ENCODE data around the gene FOXN4. TPM values are rescaled to one million over a fixed set of nuclear protein-coding genes. Genes with fewer than 3 reads are reported as not detected.
A peak's percentile ranks its signal among the peaks of the same experiment; 100 is the strongest.

FOXN4 gene, protein sequence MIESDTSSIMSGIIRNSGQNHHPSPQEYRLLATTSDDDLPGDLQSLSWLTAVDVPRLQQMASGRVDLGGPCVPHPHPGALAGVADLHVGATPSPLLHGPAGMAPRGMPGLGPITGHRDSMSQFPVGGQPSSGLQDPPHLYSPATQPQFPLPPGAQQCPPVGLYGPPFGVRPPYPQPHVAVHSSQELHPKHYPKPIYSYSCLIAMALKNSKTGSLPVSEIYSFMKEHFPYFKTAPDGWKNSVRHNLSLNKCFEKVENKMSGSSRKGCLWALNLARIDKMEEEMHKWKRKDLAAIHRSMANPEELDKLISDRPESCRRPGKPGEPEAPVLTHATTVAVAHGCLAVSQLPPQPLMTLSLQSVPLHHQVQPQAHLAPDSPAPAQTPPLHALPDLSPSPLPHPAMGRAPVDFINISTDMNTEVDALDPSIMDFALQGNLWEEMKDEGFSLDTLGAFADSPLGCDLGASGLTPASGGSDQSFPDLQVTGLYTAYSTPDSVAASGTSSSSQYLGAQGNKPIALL
- not detected for total RNA-seq

DNA sequence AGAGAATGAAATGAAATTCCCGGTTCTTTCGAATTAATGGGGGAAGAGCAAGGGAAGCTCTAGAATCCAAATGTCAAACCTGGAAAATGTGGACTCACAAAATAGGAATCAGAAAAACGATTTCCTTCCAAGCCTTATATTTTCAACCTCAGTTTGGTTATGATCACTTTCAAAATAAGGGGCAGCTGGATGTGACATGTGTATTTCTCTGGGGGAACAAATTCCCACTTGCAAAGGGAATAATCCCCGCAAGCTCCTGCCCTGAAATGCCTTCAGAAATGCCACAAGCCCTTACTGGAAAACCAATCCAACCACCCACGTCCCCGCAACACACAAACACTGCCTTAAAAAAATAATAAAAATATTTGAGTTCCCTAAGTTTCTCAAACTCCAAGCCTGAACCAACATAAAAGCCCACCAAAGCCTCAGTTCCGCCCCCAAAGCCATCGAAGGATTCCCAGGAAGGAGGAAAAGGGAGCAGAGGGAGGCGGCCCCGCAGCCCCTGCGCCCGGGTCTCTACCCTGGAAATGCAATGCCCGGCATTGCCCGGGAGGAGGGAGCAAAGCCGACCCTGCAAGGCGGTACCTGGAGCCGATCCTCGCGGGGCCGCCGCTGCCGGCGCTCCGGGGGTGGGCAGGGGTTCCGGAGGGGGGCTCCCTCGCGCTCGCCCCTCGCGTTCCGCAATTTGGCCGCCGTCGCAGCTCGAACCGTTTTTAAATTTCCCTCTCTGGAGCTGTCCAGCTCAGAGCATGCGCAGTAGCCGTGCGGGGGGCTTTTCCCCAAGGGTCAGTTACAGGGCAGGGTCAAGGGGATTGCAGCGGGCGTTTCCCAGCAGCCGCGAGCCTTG, at the start of gene FOXN4:
TSS of gene FOXN4 (minus strand) at position 751 of the 847 bp plus-strand sequence. CDS start 963 bp downstream, outside the sequence.
- Mint-ChIP-seq H3K27me3 (peaks cover 42% of the 10 kb centered on the region), H3K4me3 (peak within 1 kb of the TSS; percentile 79), H3K4me1 (peaks cover 6% of the 10 kb centered on the region), H3K9me3 (no peaks in the 10 kb centered on the region), H3K27ac (no peak within 1 kb of the TSS), H3K36me3 (ENCODE audit: low read depth) (peaks cover 6% of the 10 kb centered on the region)
- ATAC-seq (replicated peaks), result no peak

- peaks cover 4% of the 10 kb centered on the region for H3K4me1 Mint-ChIP-seq
- H3K36me3 Mint-ChIP-seq (ENCODE audit: low read depth), result no peaks in the 10 kb centered on the region
- no peaks in the 10 kb centered on the region for H3K27me3 Mint-ChIP-seq
- H3K4me3 Mint-ChIP-seq, result peak overlapping the region; percentile 58
- H3K9me3 Mint-ChIP-seq, result no peaks in the 10 kb centered on the region
- peak overlapping the region; percentile 57 for H3K27ac Mint-ChIP-seq
- peak; percentile 99 for ATAC-seq (replicated peaks)
Measured at GRCh38 chr12:109358154-109358869, 49.2 kb upstream of the FOXN4 start.

DNA sequence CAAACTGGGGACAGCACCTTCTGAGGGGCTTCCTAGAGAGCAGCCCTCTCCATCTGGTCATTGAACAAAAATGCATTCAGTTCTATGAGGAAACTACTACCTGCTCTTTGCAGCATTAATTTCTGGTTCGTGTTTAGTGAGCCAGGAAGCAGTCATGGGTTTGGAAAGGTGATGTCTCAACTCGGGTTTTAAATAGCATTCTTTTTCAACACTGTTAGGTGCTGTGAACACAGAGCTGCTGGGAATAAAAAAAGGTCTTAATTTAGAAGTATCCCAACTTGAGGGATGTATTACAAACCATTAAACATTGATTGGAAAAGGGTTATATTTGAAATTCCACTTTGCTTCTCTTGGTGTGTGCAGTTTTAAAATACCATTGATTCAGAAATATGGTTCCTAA, 47.9 kb upstream of the FOXN4 start:
- H3K27me3 Mint-ChIP-seq, result peaks cover 5% of the 10 kb centered on the region
- no peaks in the 10 kb centered on the region for H3K36me3 Mint-ChIP-seq (ENCODE audit: low read depth)
- H3K4me3 Mint-ChIP-seq, result no peak overlapping the region
- H3K27ac Mint-ChIP-seq, result no peak overlapping the region
- no peaks in the 10 kb centered on the region for H3K9me3 Mint-ChIP-seq
- no peak for ATAC-seq (replicated peaks)
- H3K4me1 Mint-ChIP-seq, result peaks cover 4% of the 10 kb centered on the region

DNA sequence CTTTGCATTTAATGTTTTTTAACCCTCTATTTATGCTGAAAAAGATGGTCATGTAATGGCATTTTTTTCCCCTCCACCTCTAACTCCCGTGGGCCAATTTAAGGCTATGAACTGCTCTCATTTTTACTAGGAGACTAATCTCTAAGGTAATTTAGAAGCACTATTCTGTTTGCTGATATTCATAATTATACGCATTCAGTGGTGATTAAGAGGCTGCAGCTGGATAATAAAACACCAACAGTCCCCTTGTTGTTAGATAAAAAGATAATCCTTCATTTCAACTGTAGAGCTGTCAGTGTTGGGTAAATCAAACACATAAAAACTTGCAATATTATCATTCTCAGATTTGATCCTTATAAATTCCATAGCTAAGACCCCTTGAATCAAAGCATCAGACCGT, 47.5 kb upstream of the FOXN4 start:
- H3K4me1 Mint-ChIP-seq, result peaks cover 4% of the 10 kb centered on the region
- no peak for ATAC-seq (replicated peaks)

GRCh38 chr12:109352184-109352583, 43.1 kb upstream of the FOXN4 start:
- Mint-ChIP-seq H3K4me1 (no peaks in the 10 kb centered on the region), H3K36me3 (ENCODE audit: low read depth) (no peaks in the 10 kb centered on the region), H3K27me3 (peaks cover 5% of the 10 kb centered on the region), H3K9me3 (no peaks in the 10 kb centered on the region), H3K27ac (no peak overlapping the region), H3K4me3 (no peak overlapping the region)
- no peak for ATAC-seq (replicated peaks)

More for the DNA sequence above, 47.5 kb upstream of the FOXN4 start:
- Mint-ChIP-seq H3K27ac (no peak overlapping the region), H3K9me3 (no peaks in the 10 kb centered on the region), H3K4me3 (no peak overlapping the region), H3K27me3 (peaks cover 5% of the 10 kb centered on the region), H3K36me3 (ENCODE audit: low read depth) (no peaks in the 10 kb centered on the region)

DNA sequence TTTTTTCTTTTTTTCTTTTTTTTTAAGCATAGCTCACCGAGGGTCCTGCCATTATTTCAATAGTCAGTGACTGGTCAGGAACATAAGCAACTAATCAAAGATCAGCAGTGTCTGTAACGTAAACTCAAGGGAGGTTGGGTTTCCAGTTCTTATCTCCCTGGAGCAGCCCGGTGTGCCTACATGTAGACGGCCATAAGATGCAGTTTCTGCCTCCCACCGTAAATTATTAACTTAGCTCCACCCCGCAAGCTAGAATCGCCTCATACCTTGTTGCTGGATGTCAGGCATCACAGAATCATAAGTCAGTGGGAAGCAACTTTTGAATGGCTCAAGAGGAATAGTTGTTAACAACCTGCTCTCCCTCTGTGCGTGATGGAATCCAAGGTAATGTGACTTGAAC, 38.5 kb upstream of the FOXN4 start, which contains the start of gene MYO1H:
TSS of gene MYO1H (plus strand) at position 312 of the 400 bp plus-strand sequence. CDS start at position 373, 61 bp downstream.
- Mint-ChIP-seq H3K4me3 (no peak within 1 kb of the TSS), H3K9me3 (no peaks in the 10 kb centered on the region), H3K27ac (no peak within 1 kb of the TSS), H3K4me1 (no peaks in the 10 kb centered on the region), H3K36me3 (ENCODE audit: low read depth) (no peaks in the 10 kb centered on the region), H3K27me3 (peaks cover 7% of the 10 kb centered on the region)
- no peak for ATAC-seq (replicated peaks)

- Mint-ChIP-seq H3K27ac (no peak overlapping the region), H3K36me3 (ENCODE audit: low read depth) (no peaks in the 10 kb centered on the region), H3K4me3 (no peak overlapping the region), H3K27me3 (peaks cover 3% of the 10 kb centered on the region), H3K9me3 (no peaks in the 10 kb centered on the region), H3K4me1 (no peaks in the 10 kb centered on the region)
- ATAC-seq (replicated peaks), result no peak
Measured at GRCh38 chr12:109346920-109347319, 37.8 kb upstream of the FOXN4 start.

DNA sequence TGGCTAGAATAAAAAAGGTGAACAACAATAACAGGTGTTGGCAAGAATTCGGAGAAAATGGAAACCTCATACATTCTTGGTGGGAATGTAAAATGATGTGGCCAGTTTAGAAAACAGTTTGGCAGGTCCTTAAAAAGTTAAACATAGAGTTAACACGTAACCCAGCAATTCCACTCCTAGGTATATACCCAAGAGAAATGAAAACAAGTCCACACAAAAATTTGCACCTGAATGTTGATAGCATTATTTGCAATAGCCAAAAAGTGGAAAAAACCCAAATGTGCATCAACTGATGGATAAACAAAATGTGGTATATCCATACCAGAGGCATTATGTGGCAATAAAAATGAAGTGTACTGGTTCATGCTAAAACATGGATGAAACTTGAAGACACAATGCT, 36.3 kb upstream of the FOXN4 start:
- H3K9me3 Mint-ChIP-seq, result no peaks in the 10 kb centered on the region
- H3K27ac Mint-ChIP-seq, result no peak overlapping the region
- peaks cover 3% of the 10 kb centered on the region for H3K27me3 Mint-ChIP-seq
- H3K4me3 Mint-ChIP-seq, result no peak overlapping the region
- no peak for ATAC-seq (replicated peaks)
- H3K4me1 Mint-ChIP-seq, result no peaks in the 10 kb centered on the region
- H3K36me3 Mint-ChIP-seq (ENCODE audit: low read depth), result no peaks in the 10 kb centered on the region

DNA sequence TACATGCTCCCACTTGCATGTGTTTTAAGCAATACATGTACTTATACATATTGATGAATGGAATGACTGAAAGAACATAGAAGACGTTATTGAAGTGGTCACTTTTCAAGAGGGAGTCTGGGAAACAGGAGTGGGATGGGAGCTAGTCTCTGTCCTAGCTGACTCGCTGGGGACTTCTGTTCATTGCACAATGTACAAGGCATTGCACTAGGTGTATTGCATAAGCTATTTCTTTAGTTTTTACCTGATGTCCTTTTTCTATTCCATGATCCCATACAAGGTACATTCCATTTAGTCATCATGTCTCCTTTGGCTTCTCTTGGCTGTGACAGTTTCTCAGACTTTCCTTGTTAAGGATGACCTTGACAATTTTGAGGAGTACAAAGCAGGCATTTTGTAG, 34.6 kb upstream of the FOXN4 start:
- no peak overlapping the region for H3K27ac Mint-ChIP-seq
- no peak for ATAC-seq (replicated peaks)

DNA sequence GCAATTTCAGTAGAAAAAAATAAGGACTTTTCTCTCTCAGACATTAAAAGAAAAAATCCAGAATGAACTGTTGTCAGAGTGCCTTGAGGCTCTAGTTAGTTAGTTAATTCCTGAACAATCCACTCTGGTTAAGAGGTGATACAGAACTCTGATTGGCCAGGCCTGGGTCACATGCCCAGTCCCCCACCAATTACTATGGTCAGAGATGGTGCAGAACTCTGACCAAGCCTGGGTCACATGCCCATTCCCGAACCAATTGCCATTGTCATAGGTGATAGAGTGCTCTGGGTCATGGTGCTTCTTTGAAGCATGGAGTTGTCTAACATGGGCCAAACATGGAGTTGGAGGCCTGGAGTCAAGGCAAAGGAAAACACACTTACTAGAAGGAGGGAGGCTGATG, 27.5 kb upstream of the FOXN4 start:
- Mint-ChIP-seq H3K4me1 (no peaks in the 10 kb centered on the region), H3K9me3 (no peaks in the 10 kb centered on the region), H3K36me3 (ENCODE audit: low read depth) (no peaks in the 10 kb centered on the region), H3K4me3 (no peak overlapping the region), H3K27ac (no peak overlapping the region), H3K27me3 (peaks cover 12% of the 10 kb centered on the region)
- no peak for ATAC-seq (replicated peaks)

More for the DNA sequence above, 34.6 kb upstream of the FOXN4 start:
- Mint-ChIP-seq H3K4me1 (no peaks in the 10 kb centered on the region), H3K9me3 (no peaks in the 10 kb centered on the region), H3K4me3 (no peak overlapping the region), H3K36me3 (ENCODE audit: low read depth) (no peaks in the 10 kb centered on the region), H3K27me3 (peaks cover 3% of the 10 kb centered on the region)

GRCh38 chr12:109334887-109335286, 25.8 kb upstream of the FOXN4 start:
- Mint-ChIP-seq H3K4me3 (no peak overlapping the region), H3K27ac (no peak overlapping the region), H3K9me3 (no peaks in the 10 kb centered on the region)

GRCh38 chr12:109331301-109331952, 22.3 kb upstream of the FOXN4 start:
- Mint-ChIP-seq H3K27ac (no peak overlapping the region), H3K9me3 (no peaks in the 10 kb centered on the region)
- no peak for ATAC-seq (replicated peaks)

More at GRCh38 chr12:109334887-109335286, 25.8 kb upstream of the FOXN4 start:
- Mint-ChIP-seq H3K36me3 (ENCODE audit: low read depth) (no peaks in the 10 kb centered on the region), H3K27me3 (peaks cover 12% of the 10 kb centered on the region), H3K4me1 (no peaks in the 10 kb centered on the region)
- ATAC-seq (replicated peaks), result no peak

DNA sequence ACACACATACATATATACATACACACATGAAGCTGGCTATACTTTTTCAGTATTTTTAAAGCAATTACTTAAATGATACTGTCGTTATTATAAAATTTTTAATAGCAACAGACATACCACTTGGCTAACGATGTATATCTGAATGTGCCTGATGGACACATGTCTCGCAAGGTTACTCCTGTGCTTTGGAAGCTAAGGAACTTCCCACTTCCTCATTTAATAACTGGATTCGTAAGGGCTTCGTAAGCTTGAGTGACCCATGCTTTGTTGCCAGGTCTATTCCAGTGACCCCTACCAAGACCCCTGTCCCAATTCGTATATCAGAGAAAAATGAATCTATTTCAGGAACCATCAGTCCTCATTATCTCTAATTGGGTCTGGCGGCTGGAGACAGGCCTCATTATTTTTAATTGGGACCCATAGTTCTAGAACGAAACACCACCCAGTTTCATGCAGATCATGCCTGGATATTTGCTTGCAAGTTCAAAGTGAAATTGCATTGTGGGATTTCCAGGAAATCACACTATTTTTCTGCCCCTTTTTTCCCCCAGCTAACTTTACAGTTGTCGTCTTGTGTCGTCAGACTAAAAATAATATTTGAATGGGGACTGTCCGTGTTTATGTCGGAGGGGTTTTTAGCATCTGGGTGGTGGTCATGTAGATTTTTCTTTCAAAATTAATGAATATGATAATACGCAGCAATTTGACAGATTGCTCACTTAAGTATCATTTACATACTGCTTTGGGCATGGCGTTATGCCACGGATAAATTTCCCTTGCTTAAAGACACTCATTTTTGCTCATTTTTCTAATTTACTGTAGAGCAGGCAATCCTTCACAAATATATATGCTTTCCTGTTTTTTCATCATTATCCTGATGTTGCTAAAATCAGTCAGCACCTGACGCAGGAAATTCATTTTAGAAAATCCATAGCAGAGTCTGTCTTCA, 21.5 kb upstream of the FOXN4 start:
- H3K4me3 Mint-ChIP-seq, result no peak overlapping the region
- ATAC-seq (replicated peaks), result no peak

More at GRCh38 chr12:109331301-109331952, 22.3 kb upstream of the FOXN4 start:
- Mint-ChIP-seq H3K27me3 (peaks cover 15% of the 10 kb centered on the region), H3K36me3 (ENCODE audit: low read depth) (no peaks in the 10 kb centered on the region), H3K4me1 (no peaks in the 10 kb centered on the region), H3K4me3 (no peak overlapping the region)

More for the DNA sequence above, 21.5 kb upstream of the FOXN4 start:
- Mint-ChIP-seq H3K27me3 (peaks cover 12% of the 10 kb centered on the region), H3K4me1 (no peaks in the 10 kb centered on the region), H3K36me3 (ENCODE audit: low read depth) (no peaks in the 10 kb centered on the region), H3K27ac (no peak overlapping the region), H3K9me3 (no peaks in the 10 kb centered on the region)
